NCI-H748 treated with DMSO at 0.1 percent for 48 hours (cell line): ENCODE measurements around the gene MEIS2.

Source experiments
- DNase-seq: peaks from one replicate; lab custom pipeline; 2025; lab: John Stamatoyannopoulos, UW

MEIS2 gene

DNA sequence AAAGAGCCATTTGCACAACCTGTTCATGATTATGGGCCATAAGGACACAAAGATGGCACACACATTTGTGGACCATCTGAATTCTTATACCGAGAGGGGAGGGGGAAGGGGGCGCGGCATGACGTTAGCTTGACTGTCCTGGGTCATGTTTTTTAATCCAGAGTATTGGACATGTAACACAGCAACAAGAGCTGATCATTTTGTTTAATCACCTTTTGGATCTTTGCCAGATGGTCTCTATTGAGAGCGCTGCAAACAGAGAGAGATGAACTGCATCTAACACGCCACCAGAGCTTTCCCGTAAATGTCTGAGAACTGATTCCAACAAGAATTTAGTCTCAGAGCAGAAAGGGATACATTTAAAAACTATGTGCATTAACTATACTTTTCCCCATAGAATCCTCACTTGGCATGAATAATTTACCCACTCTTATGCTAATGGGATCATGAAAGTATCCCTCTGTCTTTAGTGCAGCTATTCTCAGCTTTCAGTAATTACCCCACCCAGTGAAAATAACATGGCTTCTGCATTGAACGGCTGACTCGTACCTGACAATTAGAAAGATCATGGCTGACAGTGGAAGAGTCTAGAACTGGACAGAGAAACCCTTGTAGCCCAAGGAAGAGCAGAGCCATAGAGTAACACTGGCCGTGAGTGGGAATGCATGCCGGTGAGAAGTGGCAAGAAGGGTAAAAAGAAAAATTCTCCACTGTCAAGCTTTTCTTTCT, 22.6 kb downstream of the MEIS2 start:
- no peak for DNase-seq

DNA sequence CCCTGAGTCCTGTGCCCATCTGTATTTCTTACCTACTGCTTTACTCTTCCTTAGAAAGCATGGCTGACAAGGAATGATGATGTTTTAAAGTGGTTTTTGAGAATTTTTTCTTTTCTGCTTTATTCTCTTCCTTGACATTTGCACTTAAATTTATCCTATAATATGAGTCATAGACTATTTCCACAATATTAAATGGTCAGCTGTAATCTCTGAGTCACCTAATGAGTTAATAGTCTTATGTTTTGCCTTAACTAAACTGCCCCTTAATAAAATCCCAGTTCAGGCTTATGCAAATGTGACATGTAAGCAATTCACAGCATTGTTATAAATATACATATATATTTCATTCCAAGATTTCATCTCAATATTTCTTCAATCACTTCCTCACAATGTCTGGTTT, 23.8 kb downstream of the MEIS2 start:
- no peak for DNase-seq

DNA sequence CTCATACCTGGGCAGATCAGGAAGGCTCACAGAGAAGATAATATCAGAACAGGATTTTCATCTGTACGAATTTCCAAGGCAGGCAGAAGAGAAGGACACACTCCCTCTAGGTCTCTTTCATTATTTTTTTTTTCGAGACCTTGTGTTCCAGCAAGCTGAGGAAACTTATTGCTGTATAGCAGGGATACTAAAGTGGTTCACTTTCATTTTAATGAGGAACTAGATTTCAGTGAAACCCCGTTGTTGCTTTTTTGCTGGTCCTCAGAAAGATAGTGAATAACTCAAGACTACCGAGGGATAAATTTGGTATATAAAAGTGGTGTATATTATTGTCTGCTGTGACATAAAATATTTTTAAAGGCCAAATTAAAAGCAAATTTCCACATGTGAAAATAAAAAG, 24.6 kb downstream of the MEIS2 start:
- no peak for DNase-seq

DNA sequence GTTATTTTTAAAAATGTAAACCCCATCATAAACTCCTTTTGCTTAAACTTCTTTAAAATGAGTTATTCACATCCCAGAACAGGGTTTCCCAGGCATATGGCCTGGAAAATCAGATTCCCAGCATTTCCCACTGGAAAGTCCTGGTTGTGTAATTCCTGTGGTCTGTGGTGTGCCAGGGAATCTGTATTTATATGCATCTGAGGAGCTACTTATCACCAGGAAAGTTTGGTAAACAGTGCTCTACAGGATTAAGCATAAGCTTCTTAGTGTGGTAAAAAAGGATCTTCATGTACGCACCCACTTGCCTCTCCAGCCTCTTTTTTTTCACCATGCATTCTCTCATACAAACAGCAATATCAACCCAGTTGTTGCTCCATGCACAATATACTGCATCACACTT, 28.2 kb downstream of the MEIS2 start:
- no peak for DNase-seq

DNA sequence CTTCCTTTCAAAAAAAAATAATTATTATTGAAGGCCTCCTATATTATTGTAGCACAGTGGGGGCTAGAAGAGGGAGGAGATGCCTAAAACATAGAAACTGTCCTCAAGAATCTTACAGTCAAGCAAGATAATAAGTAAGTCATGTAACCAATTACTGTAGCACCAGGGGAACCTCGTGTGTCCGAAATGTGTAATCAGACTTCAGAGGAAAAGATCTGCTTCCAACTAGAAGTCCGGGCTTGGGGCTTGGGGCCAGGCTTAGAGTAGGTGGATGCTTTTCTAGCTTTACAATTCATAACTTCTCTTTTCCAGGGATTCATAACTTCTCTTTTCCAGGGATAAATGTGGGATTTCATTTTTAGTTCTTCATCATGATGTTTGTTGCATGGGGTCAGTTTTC, 29.2 kb downstream of the MEIS2 start:
- DNase-seq = no peak

DNA sequence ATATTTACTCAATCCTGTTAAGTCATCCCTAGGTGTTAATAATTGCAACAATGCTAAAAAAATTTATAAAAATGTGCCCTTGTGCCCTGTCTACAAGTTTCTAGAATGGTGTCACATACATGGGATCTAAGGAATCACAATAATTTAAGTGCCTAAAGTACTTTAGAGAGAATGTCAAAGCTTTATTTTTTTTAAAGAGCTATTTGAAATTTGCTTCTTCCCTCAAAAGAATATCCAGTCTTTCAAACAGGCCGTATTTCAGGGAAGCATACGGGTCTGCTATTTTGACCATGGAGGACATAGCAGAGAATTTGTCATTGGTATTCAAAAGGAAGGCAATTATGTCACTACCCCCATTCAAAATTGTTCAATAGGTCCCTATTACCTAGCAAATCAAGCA, 29.7 kb downstream of the MEIS2 start:
- DNase-seq = no peak

DNA sequence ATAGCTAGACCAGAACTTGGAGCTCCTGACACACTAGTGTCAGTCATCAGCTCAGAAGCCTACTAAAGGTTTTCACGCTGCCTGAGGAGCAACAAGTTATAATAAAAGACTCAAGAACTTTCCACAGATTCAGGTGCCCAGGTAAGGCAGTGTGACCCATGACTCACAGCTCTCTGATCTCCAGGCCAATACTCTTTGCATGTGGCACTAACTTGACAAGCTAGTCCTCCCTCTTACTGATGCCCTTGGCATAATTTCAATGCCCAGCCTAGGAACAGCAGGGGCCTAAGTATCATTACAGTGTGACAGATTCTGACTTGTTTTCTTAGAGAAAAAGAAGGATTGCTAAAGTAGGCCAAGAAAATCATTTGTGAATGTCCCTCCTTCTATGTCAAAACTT, 38.4 kb downstream of the MEIS2 start:
- DNase-seq = no peak

DNA sequence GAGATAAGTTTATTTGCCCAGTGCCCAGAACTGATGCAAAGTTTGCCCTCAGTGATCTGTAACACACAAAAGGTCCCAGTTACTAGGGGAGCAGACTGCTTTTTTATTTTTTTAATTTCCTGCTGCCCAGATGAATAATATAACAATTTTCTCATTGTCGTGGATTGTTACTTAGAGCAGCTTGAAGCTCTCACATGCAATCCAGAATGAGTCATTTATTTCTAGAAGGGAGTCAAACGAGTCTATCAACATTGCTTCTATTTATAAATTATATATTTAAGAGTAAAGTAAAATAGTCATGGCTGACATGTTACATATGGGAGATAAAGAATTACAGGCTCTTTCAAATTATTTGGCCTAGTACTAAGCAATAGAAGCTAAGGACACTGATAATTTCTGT, 41.3 kb downstream of the MEIS2 start:
- DNase-seq = no peak

DNA sequence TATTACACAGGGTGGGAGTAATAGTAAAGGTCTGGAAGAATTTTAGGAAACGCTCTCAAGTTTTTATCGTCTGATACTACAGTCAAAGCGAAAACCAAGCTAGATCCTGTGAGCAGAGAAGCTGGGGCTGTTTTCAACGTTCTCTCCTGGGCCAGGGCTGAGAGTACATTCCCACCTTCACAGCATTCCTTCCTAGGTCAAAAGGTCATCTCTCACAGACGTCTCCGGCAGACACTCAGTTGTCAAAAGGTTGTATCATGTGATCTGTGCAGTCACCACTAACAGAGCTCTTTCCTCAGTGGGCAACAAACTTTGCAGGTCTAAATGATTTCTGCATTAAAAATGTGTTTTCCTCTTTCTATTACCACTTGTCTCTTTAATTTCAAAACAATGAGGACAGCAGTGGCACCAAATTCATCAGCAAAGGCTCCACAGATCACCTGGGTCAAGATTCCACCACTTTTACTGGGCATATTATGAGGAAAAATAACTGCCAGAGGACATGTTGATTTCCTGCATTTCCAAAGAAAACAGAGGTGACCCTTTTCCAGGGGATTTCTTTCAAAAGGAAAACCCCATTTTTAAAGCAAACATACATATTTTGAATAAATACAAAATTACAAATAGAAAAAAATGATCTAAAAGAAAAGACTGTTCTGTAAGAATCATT, 41.9 kb downstream of the MEIS2 start:
- DNase-seq = no peak

DNA sequence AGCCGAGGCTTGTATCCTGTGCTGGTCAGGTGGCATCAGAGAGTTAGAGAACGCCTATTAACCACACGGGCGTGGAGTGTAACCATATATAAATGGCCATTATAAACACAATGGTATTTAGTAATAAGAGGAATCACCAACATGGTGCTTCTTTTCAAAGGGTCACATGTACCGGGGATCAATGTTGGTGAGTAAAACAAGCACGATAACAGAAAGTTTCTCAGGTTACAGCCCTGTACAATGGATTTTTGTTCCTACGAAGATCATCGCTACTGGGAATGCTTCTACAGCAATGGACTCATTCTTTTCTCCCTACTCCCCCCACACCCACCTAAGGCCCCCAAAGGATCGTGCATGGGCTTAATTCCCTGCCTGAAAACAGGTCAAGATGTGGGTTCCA, 42.5 kb downstream of the MEIS2 start:
- DNase-seq = no peak

DNA sequence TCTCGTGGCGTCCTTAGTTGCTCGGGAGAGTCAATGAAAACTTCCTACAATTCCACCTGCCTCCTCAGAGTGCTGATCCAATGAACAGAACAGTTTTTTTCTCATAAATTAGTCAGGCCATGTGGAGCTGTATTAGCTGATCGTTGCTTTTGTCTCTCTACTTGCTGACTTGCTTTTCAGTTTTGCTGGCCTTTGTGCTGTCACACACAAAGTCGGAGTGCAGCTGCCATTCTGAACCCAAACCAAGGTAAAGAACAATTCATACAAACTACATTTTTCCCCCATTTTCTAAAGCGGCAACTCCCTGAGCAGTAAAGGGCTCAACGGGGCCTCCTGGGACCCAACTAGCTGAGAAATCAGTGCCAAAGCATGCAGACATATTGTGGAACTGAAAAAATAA, 43.1 kb downstream of the MEIS2 start:
- DNase-seq = no peak

DNA sequence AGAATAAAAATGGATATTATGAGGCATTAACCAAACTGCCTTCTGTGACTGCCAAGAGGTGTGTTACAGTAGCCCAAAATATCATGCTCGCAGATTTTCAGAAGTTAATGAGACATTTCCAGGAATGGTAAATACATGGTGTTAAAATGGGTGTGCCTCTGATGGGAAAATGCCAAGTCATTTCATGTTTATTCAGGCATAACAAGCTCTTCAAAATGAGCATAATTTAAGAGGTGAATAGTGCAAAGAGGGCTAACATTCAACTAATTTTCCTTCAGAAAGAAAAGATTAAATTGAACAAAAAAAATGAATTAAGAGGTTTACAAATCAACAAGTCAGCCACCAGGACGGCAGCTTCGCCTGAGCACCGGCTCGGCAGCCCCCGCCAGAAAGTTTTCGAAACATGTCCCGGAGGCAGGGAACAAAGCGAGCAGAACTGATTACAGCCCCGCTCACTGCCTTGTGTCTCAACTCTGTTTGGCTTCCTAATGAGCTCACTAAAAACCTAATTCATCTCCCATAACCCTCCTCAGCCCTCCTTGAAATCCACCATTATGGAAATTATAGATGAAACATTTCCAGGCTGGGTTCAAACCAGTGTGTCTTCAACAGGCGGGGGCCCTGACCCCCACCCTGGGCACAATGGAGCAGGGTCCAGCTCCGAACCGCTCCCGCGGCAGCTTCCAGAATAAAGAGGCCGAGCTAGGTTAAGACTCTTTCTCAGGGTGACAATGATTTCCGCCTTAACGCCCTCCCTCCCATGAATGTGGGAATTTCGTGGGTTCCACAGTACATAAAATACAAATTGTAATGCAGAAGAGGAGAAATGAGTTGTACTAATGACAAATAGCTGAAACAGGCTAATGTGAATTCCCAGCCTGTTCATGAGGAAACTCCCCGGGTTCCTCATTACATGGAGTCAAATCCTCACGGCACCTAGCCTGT, 43.9 kb downstream of the MEIS2 start:
- DNase-seq = no peak

DNA sequence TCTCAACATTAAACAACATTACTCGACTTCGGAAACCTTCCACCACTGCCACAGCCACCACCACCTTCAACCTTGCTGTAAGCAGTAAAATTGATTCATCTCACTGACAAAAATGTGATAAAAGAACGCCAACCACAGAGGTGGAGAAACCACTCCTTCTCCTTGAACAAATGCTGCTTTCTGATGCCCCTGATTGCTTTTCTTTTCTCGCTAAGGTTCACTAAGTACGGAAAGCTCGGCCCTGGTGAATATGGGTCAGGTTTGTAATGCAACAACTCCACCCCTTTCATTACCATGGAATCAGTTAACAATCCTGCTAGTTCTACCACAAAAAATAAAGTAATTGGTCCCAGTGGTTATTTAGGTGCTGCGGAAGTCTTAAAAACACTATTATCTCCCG, 44.9 kb downstream of the MEIS2 start:
- no peak for DNase-seq

DNA sequence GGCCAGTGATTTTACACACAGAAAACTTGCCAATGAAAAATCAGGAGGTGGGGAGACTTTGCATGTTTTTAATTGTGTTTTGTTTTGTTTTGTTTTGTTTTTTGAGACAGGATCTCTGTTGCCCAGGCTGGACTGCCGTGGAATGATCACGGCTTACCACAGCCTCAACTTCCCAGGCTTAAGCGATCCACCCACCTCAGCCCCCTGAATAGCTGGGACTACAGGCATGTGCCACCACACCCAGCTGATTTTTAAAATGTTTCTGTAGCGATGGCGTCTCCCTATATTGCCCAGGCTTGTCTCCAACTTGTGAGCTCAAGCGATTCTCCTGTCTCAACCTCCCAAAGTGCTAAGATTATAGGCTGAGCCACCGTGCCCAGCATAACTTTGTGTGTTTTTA, 46.0 kb downstream of the MEIS2 start:
- no peak for DNase-seq

DNA sequence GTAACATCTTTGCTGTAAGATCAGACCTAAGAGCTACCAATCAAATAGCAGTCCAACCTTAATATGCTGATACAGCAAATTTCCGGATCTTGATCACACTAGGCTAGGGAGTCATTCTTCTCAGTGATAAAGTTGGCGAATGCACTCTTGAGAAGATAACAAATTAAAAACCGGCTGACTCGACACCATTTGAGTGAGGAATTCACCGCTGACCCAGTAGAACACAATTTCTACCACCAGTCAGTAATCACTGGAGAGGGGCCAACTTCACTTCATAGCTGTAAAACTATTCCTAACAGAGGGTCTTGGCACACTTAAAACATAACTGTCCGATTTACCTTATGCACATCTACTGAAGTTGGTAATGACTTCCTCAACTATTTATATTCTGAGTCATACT, 47.2 kb downstream of the MEIS2 start:
- no peak for DNase-seq

DNA sequence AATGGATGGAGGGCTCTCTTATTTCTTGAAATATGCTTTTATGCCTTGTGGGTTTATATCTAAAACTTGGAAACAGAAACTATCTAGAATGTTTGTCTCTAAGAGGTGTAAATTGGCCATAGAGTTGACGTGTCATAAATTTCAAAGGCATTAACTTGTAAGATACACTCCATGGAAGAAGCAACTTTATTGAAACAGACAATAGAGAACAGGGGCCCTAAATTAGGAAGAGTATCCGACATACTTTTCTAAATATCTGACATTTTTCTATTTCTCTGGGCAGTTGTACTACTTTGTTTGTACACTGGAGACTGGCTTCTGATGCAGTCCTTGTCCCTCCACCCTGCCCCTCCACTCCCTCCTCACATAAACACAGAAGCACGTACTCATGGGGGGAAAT, 50.0 kb downstream of the MEIS2 start:
- DNase-seq = no peak

DNA sequence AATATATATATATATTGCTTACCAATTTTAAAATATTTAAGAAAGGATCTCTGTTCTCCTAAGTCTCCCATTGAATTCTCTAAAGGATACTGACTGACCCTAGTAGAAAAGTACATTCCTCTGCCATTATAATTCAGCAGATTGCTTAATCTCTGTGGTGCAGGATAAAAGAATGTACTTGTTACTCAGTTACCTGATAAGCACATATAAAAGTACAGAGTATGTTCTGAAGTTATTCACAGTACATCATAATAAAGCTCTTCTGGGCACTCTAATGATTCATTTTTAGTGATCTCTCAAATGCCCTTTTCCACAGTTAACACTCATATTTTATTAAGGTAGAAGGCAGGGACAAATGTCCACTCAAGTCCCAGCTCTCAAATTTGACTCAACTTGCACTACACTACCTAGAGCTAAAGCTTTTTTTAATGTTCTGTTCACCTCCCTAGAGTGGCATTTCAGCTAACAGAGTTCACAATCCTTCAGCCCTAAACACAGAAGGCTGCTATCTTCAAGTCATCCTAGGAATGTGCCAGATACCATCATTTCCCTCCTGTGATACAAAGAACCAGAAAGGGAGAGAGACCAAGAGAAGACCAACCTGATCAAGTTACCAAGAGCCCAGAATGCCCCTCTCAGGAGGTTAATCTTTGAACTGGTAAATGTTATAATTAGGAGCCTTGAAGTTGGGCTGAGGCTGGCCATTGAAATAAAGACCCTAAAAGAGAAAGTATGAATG, 53.3 kb downstream of the MEIS2 start:
- no peak for DNase-seq

DNA sequence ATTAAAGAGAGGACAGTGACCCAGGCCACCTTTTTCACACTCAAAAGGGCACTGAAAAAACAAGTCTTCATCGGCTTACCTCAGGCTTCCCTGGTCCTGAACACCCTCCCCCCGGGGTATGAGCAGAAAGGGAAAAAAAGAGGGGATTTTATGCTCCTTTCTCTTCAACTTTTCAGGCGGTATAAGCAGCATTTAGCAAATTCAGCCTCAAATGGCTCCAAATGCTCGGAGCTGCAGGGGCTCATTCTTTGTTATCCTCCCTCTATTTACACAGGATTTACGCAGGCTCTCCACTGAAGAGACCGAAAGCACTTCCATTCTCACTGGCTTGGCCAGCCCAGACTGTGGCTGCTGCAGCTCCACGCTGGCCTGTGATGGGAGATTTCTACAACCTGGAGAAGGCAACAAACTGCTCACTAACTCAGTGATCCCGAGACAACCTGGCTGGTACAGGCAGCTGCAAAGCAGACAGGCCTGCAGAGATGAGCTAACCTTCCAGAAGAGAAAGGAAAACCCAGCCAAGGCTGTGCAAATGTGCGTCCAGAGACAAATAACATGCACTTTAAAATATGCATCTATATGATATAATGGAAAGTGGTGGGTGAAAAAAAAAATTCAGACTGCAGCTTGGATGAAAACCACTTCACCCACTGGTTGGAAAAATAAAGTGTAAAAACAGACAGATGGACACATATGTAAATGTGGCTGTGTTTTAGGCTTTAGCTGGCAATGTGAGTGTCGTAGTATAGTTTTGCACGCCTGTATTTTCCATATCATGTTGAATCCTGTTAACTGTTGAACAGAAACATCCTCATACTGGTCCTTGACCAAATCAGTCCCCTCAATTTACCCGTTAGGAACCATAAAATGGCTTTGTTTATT, 54.2 kb downstream of the MEIS2 start:
- peak; percentile 16 for DNase-seq

DNA sequence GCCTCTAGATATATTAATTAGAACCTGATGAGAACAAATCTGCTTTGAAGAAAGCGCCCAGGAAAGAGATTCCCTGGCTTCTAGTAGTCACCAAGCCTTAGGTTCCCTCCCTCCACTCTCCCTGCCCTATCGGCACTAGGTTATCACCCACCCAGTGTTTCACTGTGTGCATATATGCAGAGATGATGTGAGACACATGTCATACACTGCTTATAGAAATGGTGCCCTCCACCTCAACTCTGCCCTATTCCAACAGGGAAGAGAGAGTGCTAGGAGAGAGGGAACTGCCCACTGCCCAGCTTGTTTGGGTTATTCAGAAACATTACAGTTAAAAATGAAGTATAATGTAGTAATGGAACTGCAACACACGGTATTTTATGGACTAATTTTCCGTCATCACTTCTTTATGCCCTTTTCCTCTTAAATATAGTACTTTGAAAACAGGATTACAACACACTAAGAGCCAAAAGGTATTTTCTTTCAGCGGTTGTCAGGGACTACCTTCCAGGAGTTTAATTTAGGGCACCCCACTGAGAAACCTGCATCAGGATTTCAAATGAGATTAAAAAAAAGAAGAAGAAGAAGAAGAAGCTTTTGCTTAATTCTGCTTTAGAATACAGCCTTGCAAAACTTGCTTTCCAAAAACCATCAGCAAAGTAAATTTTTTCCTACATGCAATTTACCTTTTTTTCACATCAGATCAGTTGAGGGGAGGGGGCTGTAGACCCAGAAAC, 55.3 kb downstream of the MEIS2 start:
- DNase-seq = no peak

DNA sequence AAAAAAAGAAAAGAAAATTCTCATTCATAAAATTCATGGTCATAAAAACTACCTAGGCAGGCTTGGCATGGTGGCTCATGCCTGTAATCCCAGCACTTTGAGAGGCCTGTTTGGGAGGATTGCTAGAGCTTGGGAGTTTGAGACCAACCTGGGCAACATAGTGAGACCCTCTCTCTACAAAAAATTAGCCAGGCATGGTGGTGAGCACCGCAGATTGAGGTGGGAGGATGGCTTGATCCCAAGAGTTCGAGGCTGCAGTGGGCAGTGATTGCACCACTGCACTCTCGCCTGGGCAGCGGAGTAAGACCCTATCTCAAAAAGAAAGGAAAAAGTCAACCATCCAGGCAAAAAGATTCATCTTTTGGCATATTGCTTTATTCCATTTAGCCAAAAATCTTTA, 58.5 kb downstream of the MEIS2 start:
- DNase-seq = no peak

DNA sequence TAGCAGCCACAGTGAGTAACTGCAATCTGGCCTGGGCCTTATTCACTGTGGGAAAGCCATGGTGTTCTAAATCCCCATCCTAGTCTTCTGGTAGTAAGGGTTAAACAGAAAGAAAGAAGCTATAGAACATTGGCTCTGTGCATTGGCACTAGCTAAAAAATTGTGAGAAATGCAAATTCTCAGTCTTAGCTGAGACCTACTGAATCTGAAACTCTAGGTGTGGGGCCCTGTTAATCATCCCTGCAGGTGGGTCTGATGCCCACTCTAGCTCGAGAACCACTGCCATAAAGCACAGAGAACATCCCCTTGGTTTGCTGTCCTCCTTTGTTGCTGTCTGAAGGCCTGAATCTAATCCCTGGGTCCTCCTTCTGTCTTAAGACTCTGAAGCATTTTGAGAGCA, 59.3 kb downstream of the MEIS2 start:
- no peak for DNase-seq
